ENCODE results near the gene DNPH1. TPM values are rescaled to one million over a fixed set of nuclear protein-coding genes. Genes with fewer than 3 reads are reported as not detected.

The DNPH1 gene
- total and polyA plus RNA-seq, 2 of the 8 experiments (the other 6 are each of a cell fraction or from before 2014, with no cell fraction given): 33.9 to 134 TPM

GRCh38 chr6:43274127-43274915 lies 45.0 kb upstream of the DNPH1 start (continued):
- TF ChIP-seq, protein P1, sequence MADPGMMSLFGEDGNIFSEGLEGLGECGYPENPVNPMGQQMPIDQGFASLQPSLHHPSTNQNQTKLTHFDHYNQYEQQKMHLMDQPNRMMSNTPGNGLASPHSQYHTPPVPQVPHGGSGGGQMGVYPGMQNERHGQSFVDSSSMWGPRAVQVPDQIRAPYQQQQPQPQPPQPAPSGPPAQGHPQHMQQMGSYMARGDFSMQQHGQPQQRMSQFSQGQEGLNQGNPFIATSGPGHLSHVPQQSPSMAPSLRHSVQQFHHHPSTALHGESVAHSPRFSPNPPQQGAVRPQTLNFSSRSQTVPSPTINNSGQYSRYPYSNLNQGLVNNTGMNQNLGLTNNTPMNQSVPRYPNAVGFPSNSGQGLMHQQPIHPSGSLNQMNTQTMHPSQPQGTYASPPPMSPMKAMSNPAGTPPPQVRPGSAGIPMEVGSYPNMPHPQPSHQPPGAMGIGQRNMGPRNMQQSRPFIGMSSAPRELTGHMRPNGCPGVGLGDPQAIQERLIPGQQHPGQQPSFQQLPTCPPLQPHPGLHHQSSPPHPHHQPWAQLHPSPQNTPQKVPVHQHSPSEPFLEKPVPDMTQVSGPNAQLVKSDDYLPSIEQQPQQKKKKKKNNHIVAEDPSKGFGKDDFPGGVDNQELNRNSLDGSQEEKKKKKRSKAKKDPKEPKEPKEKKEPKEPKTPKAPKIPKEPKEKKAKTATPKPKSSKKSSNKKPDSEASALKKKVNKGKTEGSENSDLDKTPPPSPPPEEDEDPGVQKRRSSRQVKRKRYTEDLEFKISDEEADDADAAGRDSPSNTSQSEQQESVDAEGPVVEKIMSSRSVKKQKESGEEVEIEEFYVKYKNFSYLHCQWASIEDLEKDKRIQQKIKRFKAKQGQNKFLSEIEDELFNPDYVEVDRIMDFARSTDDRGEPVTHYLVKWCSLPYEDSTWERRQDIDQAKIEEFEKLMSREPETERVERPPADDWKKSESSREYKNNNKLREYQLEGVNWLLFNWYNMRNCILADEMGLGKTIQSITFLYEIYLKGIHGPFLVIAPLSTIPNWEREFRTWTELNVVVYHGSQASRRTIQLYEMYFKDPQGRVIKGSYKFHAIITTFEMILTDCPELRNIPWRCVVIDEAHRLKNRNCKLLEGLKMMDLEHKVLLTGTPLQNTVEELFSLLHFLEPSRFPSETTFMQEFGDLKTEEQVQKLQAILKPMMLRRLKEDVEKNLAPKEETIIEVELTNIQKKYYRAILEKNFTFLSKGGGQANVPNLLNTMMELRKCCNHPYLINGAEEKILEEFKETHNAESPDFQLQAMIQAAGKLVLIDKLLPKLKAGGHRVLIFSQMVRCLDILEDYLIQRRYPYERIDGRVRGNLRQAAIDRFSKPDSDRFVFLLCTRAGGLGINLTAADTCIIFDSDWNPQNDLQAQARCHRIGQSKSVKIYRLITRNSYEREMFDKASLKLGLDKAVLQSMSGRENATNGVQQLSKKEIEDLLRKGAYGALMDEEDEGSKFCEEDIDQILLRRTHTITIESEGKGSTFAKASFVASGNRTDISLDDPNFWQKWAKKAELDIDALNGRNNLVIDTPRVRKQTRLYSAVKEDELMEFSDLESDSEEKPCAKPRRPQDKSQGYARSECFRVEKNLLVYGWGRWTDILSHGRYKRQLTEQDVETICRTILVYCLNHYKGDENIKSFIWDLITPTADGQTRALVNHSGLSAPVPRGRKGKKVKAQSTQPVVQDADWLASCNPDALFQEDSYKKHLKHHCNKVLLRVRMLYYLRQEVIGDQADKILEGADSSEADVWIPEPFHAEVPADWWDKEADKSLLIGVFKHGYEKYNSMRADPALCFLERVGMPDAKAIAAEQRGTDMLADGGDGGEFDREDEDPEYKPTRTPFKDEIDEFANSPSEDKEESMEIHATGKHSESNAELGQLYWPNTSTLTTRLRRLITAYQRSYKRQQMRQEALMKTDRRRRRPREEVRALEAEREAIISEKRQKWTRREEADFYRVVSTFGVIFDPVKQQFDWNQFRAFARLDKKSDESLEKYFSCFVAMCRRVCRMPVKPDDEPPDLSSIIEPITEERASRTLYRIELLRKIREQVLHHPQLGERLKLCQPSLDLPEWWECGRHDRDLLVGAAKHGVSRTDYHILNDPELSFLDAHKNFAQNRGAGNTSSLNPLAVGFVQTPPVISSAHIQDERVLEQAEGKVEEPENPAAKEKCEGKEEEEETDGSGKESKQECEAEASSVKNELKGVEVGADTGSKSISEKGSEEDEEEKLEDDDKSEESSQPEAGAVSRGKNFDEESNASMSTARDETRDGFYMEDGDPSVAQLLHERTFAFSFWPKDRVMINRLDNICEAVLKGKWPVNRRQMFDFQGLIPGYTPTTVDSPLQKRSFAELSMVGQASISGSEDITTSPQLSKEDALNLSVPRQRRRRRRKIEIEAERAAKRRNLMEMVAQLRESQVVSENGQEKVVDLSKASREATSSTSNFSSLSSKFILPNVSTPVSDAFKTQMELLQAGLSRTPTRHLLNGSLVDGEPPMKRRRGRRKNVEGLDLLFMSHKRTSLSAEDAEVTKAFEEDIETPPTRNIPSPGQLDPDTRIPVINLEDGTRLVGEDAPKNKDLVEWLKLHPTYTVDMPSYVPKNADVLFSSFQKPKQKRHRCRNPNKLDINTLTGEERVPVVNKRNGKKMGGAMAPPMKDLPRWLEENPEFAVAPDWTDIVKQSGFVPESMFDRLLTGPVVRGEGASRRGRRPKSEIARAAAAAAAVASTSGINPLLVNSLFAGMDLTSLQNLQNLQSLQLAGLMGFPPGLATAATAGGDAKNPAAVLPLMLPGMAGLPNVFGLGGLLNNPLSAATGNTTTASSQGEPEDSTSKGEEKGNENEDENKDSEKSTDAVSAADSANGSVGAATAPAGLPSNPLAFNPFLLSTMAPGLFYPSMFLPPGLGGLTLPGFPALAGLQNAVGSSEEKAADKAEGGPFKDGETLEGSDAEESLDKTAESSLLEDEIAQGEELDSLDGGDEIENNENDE (IDR thresholded peaks at IDR 0.05; ENCODE audit: insufficient replicate concordance, low read length): no peak
- TF ChIP-seq SIN3A (conservative IDR thresholded peaks at IDR 0.05 in 1 of 2, IDR thresholded peaks at IDR 0.05 in 1 of 2; ENCODE audit: low read depth in 1 of 2, low read length in 2 of 2) (no peak), POLR2AphosphoS5 (IDR thresholded peaks at IDR 0.05; ENCODE audit: low read depth, low read length) (no peak), BACH1 (IDR thresholded peaks at IDR 0.05; ENCODE audit: low read length) (no peak), TCF12 (IDR thresholded peaks at IDR 0.05; ENCODE audit: low read depth, low read length) (no peak), BRCA1 (IDR thresholded peaks at IDR 0.05; ENCODE audit: low read depth, low read length) (no peak), KDM5A (IDR thresholded peaks at IDR 0.05; ENCODE audit: low read length) (no peak), TEAD4 (IDR thresholded peaks at IDR 0.05; ENCODE audit: low read depth, low read length) (no peak), RNF2 (IDR thresholded peaks at IDR 0.05; ENCODE audit: borderline replicate concordance, low read depth, low read length, missing control alignments, poor library complexity, severe bottlenecking) (no peak), MAX (IDR thresholded peaks at IDR 0.05) (no peak)
